Progenitor cell of endocrine pancreas (in vitro differentiated cells): Measurements from ENCODE around the gene MGAT5. TPM values are rescaled to one million over a fixed set of nuclear protein-coding genes. Genes with fewer than 3 reads are reported as not detected.

Experiments
- DNase-seq: peaks from one replicate; pipeline ENCODE4 v3.0.0; 2021; ENCODE audit warnings: low spot score; ENCODE audit not compliant: unreplicated experiment
- H3K27ac Mint-ChIP-seq: 2 replicates; pipeline ENCODE4 v1.8.0; 2021; ENCODE audit warnings: mild to moderate bottlenecking, moderate library complexity, mixed read lengths
- H3K27me3 Mint-ChIP-seq: 2 replicates; pipeline ENCODE4 v1.8.0; 2021; ENCODE audit warnings: mixed read lengths
- H3K36me3 Mint-ChIP-seq: 2 replicates; pipeline ENCODE4 v1.8.0; 2022; ENCODE audit warnings: mixed read lengths; ENCODE audit not compliant: insufficient read depth
- H3K4me1 Mint-ChIP-seq: 2 replicates; pipeline ENCODE4 v1.8.0; 2021; ENCODE audit warnings: low read depth, mixed read lengths
- H3K4me3 Mint-ChIP-seq: 2 replicates; pipeline ENCODE4 v1.8.0; 2021; ENCODE audit warnings: low read depth, mild to moderate bottlenecking, moderate library complexity, mixed read lengths
- H3K9me3 Mint-ChIP-seq: 2 replicates; pipeline ENCODE4 v1.8.0; 2021; ENCODE audit warnings: low read depth, mixed read lengths
- total RNA-seq: library from RNA; stranded (reverse); gene quantifications from 2 replicates; pipeline ENCODE4 v1.2.1, GENCODE V29; 2021
- TF ChIP-seq, protein P1 (sequence below): fragments of 200-600 bp; sonication (generic); IDR thresholded peaks from one replicate; pipeline ENCODE4 v1.5.0; 2021; ENCODE audit warnings: antibody characterized with exemption, mild to moderate bottlenecking; ENCODE audit not compliant: unreplicated experiment

Gene MGAT5
- total RNA-seq, 1 donor from 2014 or later, result 110 TPM

DNA sequence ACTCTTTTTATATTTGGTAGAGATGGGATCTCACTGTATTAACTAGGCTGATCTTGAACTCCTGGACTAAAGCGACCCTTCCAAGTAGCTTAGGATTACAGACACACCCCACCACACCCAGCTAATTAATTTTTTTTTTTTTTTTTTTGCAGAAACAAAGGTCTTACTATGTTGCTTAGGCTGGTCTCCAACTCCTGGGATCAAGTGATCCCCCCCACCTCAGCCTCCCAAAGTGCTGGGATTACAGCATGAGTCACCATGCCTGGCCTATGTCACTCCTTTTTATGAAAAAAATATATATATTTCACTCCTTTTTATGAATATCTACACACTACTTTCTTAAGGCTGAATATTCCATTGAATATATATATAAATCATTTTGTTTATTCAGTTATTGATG, 162.8 kb downstream of the MGAT5 start:
- peaks cover 65% of the 10 kb centered on the region for H3K4me1 Mint-ChIP-seq
- DNase-seq, result no peak
- TF ChIP-seq, protein P1, sequence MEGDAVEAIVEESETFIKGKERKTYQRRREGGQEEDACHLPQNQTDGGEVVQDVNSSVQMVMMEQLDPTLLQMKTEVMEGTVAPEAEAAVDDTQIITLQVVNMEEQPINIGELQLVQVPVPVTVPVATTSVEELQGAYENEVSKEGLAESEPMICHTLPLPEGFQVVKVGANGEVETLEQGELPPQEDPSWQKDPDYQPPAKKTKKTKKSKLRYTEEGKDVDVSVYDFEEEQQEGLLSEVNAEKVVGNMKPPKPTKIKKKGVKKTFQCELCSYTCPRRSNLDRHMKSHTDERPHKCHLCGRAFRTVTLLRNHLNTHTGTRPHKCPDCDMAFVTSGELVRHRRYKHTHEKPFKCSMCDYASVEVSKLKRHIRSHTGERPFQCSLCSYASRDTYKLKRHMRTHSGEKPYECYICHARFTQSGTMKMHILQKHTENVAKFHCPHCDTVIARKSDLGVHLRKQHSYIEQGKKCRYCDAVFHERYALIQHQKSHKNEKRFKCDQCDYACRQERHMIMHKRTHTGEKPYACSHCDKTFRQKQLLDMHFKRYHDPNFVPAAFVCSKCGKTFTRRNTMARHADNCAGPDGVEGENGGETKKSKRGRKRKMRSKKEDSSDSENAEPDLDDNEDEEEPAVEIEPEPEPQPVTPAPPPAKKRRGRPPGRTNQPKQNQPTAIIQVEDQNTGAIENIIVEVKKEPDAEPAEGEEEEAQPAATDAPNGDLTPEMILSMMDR, result no peak
- peak overlapping the region; percentile 32 for H3K4me3 Mint-ChIP-seq
- H3K27me3 Mint-ChIP-seq, result no peaks in the 10 kb centered on the region
- no peaks in the 10 kb centered on the region for H3K9me3 Mint-ChIP-seq
- no peak overlapping the region for H3K27ac Mint-ChIP-seq
- peaks cover 4% of the 10 kb centered on the region for H3K36me3 Mint-ChIP-seq

DNA sequence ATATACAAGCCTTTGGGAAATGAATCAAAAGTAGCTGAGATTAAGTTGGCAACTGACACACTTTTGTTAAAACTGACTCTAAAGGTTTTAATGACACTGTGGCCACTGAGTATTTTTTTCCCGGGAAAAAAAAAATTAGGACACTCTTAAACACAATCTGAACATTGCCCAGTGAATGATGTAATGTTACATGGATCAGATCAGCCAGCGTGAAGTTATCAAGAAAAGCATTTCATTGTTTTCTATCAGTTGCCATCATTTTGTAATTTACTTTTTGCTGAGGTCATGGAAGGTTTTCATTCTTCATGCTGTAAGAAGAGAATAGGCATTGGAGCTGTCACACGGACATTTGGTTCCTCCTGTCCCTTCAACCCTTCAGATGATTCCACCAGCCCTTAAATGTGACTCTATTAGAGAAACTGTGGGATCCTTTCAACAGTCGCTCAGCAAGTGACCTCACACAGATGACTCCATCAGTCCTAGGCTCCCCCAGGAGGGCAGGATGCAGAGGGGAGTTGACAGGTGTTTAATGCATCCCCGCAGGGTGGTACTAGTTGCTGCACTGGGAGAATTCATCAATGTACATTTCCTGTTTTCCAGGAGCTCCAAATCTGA, 164.2 kb downstream of the MGAT5 start:
- no peaks in the 10 kb centered on the region for H3K9me3 Mint-ChIP-seq

DNA sequence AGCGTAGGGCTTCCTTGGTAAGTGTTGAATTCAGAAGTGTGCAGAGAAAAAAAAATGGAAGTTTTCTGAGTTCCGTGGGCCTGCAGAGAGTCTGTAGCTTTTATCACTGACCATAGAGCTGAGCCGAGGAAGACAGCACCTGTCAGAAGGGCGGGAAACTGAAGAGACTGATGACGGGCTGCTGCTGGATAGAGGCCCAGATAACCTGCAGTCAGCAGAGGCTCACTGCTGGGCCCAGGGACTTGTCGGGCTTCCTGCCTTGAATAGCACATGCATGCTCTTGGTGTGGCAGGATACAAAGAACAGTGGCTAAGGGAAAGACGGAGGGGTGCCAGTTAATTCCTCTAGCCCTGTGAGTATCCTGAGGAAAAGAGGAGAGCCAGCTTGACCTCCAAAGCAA, 166.4 kb downstream of the MGAT5 start:
- peak overlapping the region; percentile 71 for H3K27ac Mint-ChIP-seq
- no peaks in the 10 kb centered on the region for H3K9me3 Mint-ChIP-seq
- peaks cover 32% of the 10 kb centered on the region for H3K4me1 Mint-ChIP-seq
- no peak overlapping the region for H3K4me3 Mint-ChIP-seq
- TF ChIP-seq, protein P1, result no peak
- peaks cover 23% of the 10 kb centered on the region for H3K36me3 Mint-ChIP-seq
- DNase-seq, result no peak
- no peaks in the 10 kb centered on the region for H3K27me3 Mint-ChIP-seq

More for the DNA sequence above, 164.2 kb downstream of the MGAT5 start:
- no peaks in the 10 kb centered on the region for H3K27me3 Mint-ChIP-seq
- DNase-seq, result no peak
- TF ChIP-seq, protein P1, result no peak
- no peak overlapping the region for H3K27ac Mint-ChIP-seq
- peaks cover 9% of the 10 kb centered on the region for H3K36me3 Mint-ChIP-seq
- peaks cover 52% of the 10 kb centered on the region for H3K4me1 Mint-ChIP-seq
- H3K4me3 Mint-ChIP-seq, result no peak overlapping the region

DNA sequence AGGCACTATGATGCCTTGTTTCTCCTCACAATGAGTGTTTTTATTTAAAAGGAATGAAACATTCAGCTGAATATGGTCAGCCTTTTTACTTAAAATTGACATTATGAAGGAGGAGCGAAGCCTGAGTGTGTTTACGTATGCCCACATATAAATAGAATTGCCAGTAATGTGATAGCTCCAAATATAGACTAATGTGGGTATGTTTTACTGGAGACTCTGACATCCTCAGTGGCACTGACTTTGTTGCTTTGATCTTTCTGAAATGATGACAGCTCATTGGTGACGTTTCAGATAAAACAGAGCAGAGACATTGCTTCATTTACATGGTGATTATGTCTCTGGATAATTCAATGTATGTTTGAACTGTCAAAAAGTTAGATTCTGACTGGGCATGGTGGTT, 167.0 kb downstream of the MGAT5 start:
- Mint-ChIP-seq H3K4me1 (peaks cover 26% of the 10 kb centered on the region), H3K27ac (no peak overlapping the region), H3K27me3 (no peaks in the 10 kb centered on the region), H3K9me3 (no peaks in the 10 kb centered on the region), H3K4me3 (no peak overlapping the region), H3K36me3 (peaks cover 24% of the 10 kb centered on the region)
- no peak for DNase-seq
- TF ChIP-seq, protein P1, result no peak

DNA sequence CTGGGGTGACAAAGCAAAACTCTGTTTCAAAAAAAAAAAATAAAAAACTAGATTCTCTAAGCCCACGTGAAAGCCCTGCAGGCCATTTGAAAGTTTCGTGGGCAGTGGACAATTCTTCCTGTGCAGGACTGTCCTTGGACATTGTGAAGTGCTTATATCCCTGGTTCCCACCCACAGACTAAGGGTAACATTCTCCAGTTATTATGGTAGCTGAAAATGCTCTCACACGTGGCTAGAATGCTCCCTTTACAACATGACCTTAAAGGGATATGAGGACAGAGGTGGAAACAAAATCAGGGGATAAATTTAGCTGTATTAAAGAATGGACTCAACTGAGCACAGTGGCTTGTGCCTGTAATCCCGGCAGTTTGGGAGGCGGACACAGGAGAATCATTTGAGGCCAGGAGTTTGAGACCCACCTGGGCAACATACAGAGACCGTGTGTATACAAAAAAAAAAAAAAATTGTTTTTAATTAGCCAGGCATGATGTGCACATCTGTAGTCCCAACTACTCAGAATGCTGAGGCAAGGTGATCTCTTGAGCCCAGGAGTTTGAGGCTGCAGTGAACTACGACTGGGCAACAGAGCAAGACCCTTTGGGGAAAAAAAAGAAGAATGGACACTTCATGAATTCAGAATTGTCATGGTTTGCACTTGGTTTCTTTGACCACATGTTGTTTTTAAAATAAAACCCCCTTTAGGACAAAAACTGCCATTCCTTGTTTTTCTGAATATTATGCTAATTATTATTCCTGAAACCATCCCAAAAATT, 167.9 kb downstream of the MGAT5 start:
- H3K4me3 Mint-ChIP-seq, result no peak overlapping the region
- no peak overlapping the region for H3K27ac Mint-ChIP-seq
- H3K27me3 Mint-ChIP-seq, result no peaks in the 10 kb centered on the region
- TF ChIP-seq, protein P1, result no peak
- no peaks in the 10 kb centered on the region for H3K9me3 Mint-ChIP-seq
- H3K4me1 Mint-ChIP-seq, result peaks cover 27% of the 10 kb centered on the region
- H3K36me3 Mint-ChIP-seq, result peaks cover 30% of the 10 kb centered on the region
- no peak for DNase-seq
